Measurements from ENCODE around the gene BRICD5.

BRICD5 gene

GRCh38 chr16:2252806-2253148 lies 42.1 kb upstream of the BRICD5 start (continued):
- TF ChIP-seq ZNF214 (tag by site-specific recombination; IDR thresholded peaks at IDR 0.05; ENCODE audit: borderline replicate concordance): no peak
- TF ChIP-seq ZNF18 (tag by site-specific recombination; IDR thresholded peaks at IDR 0.05): no peak
- no peak for TF ChIP-seq ZBTB7A (tag by site-specific recombination; IDR thresholded peaks at IDR 0.05; ENCODE audit: low read depth)
- no peak for TF ChIP-seq ZNF350 (tag by site-specific recombination; IDR thresholded peaks at IDR 0.05)
- TF ChIP-seq ZNF16 (tag by site-specific recombination; IDR thresholded peaks at IDR 0.05; ENCODE audit: low read depth): no peak
- TF ChIP-seq IKZF3 (tag by site-specific recombination; IDR thresholded peaks at IDR 0.05): 0 out of 2 replicates have a peak, but pooled peaks have one; percentile 29
- no peak for TF ChIP-seq ZNF155 (tag by site-specific recombination; IDR thresholded peaks at IDR 0.05)

GRCh38 chr16:2251296-2252111 lies 40.8 kb upstream of the BRICD5 start, which contains the start of gene ECI1:
ECI1 (minus strand) TSS chr16:2251587; CDS start chr16:2251566, 21 bp downstream.
- Histone ChIP-seq H3K4me1 (ENCODE audit: control insufficient read depth, insufficient read depth, low read length) (peaks cover 7% of the 10 kb centered on the region), H3K36me3 (ENCODE audit: control insufficient read depth in 2 of 2, insufficient read depth in 1 of 2, low read length in 2 of 2) (peaks cover 43 to 56% of the 10 kb centered on the region in 2 experiments), H3K9me3 (ENCODE audit: control insufficient read depth, insufficient read depth, low read depth, low read length) (no peaks in the 10 kb centered on the region), H3K4me3 (ENCODE audit: low read depth, low read length) (peak within 1 kb of the TSS; percentile 78), H3K27ac (ENCODE audit: extremely low read depth, low read depth, low read length) (peak within 1 kb of the TSS; percentile 91)
- ChIA-PET POLR2A (interaction anchor here (0.6 to 3.7 kb wide), 30 partner anchors 8 to 351 kb away, joined by 3 to 48 read pairs (median 6); partner anchors contain the start of genes AMDHD2, CCNF, DNASE1L2 and E4F1), CTCF (interaction anchor here (0.6 to 1.9 kb wide), 8 partner anchors 10 to 322 kb away, joined by 3 to 14 read pairs (median 4); partner anchors contain the start of genes PGP and TRAF7)
- TF ChIP-seq SETDB1 (IDR thresholded peaks at IDR 0.05; ENCODE audit: insufficient read length, low read length) (no peak), ZNF416 (tag by site-specific recombination; IDR thresholded peaks at IDR 0.05) (no peak), SP7 (tag by site-specific recombination; IDR thresholded peaks at IDR 0.05) (peak; percentile 92), ZBTB44 (tag by site-specific recombination; IDR thresholded peaks at IDR 0.05) (peak; percentile 62), INSM2 (tag by site-specific recombination; IDR thresholded peaks at IDR 0.05) (peak; percentile 20), ZFP69B (tag by site-specific recombination; IDR thresholded peaks at IDR 0.05) (peak; percentile 65), ZNF837 (tag by site-specific recombination; IDR thresholded peaks at IDR 0.05) (peak; percentile 92; the same call in 1 of the 2 replicates), RBAK (tag by site-specific recombination; IDR thresholded peaks at IDR 0.05) (no peak), ZNF580 (tag by site-specific recombination; IDR thresholded peaks at IDR 0.05) (peak; percentile 44), ZNF596 (tag by site-specific recombination; IDR thresholded peaks at IDR 0.05) (peak; percentile 44; the same call in 1 of the 2 replicates), ZNF2 (tag by site-specific recombination; IDR thresholded peaks at IDR 0.05) (peak; percentile 95), ZFP41 (tag by site-specific recombination; IDR thresholded peaks at IDR 0.05; ENCODE audit: borderline replicate concordance) (no peak), ZNF394 (tag by site-specific recombination; IDR thresholded peaks at IDR 0.05; ENCODE audit: borderline replicate concordance) (peak; percentile 59; the same call in 1 of the 2 replicates), ZIC2 (tag by site-specific recombination; IDR thresholded peaks at IDR 0.05) (peak; percentile 94), IKZF3 (tag by site-specific recombination; IDR thresholded peaks at IDR 0.05) (peak; percentile 59; the same call in 1 of the 2 replicates), GLIS1 (tag by site-specific recombination; IDR thresholded peaks at IDR 0.05) (peak; percentile 87), ZNF548 (tag by site-specific recombination; IDR thresholded peaks at IDR 0.05) (no peak), ZNF23 (tag by site-specific recombination; IDR thresholded peaks at IDR 0.05; ENCODE audit: borderline replicate concordance) (no peak), ZNF37A (tag by site-specific recombination; IDR thresholded peaks at IDR 0.05) (0 out of 2 replicates have a peak, but pooled peaks have one; percentile 6), ZNF426 (tag by site-specific recombination; IDR thresholded peaks at IDR 0.05) (no peak), ZNF530 (tag by site-specific recombination; IDR thresholded peaks at IDR 0.05; ENCODE audit: low read depth) (no peak), SP3 (tag by site-specific recombination; IDR thresholded peaks at IDR 0.05) (peak; percentile 95), KLF8 (tag by site-specific recombination; IDR thresholded peaks at IDR 0.05) (peak; percentile 96), ZNF704 (tag by site-specific recombination; IDR thresholded peaks at IDR 0.05) (no peak), YY2 (tag by site-specific recombination; IDR thresholded peaks at IDR 0.05) (0 out of 2 replicates have a peak, but pooled peaks have one; percentile 36)
